Neutrophil (primary cell): ENCODE results near the gene POLR3B.

ENCODE experiments used
- H3K27ac ChIP-seq: fragments of 200-600 bp; sonication (generic); 2 replicates; pipeline ENCODE4 v1.5.1; 2016; ENCODE audit warnings: mild to moderate bottlenecking, moderate library complexity
- H3K27me3 ChIP-seq: fragments of 200-600 bp; sonication (generic); 2 replicates; pipeline ENCODE4 v1.6.0; 2016; ENCODE audit warnings: mild to moderate bottlenecking
- H3K36me3 ChIP-seq: fragments of 200-600 bp; sonication (generic); 2 replicates; pipeline ENCODE4 v1.5.1; 2017
- H3K4me1 ChIP-seq, 2 experiments: fragments of 200-600 bp in 1 of 2; sonication (generic) in 1 of 2; 1 replicate in 1 of 2; 2 replicates in 1 of 2; pipeline versions ENCODE4 v1.5.1 to v1.6.1; 2013 to 2016; ENCODE audit warnings: low read depth in 1 of 2, low read length in 1 of 2, mild to moderate bottlenecking in 1 of 2, moderate library complexity in 1 of 2; ENCODE audit not compliant: control insufficient read depth in 1 of 2, insufficient read depth in 1 of 2
- H3K4me3 ChIP-seq, 2 experiments: fragments of 200-600 bp in 1 of 2; sonication (generic) in 1 of 2; 1 replicate in 1 of 2; 2 replicates in 1 of 2; pipeline ENCODE4 v1.5.1; 2013 to 2016; ENCODE audit warnings: low read depth in 1 of 2, low read length in 1 of 2, mild to moderate bottlenecking in 1 of 2, moderate library complexity in 1 of 2
- H3K9me3 ChIP-seq: fragments of 200-600 bp; sonication (generic); 2 replicates; pipeline ENCODE4 v1.5.1; 2016
- TF ChIP-seq, protein P1 (sequence below): fragments of 200-600 bp; sonication (generic); IDR thresholded peaks from 2 replicates; pipeline ENCODE4 v1.5.1; 2016; ENCODE audit warnings: antibody characterized with exemption

The POLR3B gene

DNA sequence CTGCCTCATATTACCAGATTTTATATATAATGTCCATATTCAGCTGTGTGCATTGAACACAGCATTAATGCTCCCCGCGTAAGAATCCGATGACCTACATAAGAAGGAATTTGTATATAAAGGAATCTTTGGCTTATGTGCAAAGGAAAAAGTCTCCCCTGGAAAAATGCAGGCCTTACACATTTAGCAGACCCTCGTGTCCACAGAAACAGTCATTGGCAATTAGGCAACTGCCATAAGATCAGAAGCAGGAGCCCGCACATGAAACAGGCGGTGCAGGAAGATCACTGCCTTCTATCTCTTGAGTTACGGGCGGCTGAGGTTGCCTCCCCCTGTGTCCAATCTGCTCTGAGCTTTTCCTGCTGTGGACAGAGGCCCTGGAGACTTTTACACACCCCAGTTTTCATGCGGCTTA lies 162.1 kb downstream of the POLR3B start:
- Histone ChIP-seq H3K4me3 (no peak overlapping the region), H3K36me3 (no peaks in the 10 kb centered on the region), H3K4me1 (no peaks in the 10 kb centered on the region), H3K9me3 (no peaks in the 10 kb centered on the region), H3K27ac (no peak overlapping the region), H3K27me3 (no peaks in the 10 kb centered on the region)
- TF ChIP-seq, protein P1, sequence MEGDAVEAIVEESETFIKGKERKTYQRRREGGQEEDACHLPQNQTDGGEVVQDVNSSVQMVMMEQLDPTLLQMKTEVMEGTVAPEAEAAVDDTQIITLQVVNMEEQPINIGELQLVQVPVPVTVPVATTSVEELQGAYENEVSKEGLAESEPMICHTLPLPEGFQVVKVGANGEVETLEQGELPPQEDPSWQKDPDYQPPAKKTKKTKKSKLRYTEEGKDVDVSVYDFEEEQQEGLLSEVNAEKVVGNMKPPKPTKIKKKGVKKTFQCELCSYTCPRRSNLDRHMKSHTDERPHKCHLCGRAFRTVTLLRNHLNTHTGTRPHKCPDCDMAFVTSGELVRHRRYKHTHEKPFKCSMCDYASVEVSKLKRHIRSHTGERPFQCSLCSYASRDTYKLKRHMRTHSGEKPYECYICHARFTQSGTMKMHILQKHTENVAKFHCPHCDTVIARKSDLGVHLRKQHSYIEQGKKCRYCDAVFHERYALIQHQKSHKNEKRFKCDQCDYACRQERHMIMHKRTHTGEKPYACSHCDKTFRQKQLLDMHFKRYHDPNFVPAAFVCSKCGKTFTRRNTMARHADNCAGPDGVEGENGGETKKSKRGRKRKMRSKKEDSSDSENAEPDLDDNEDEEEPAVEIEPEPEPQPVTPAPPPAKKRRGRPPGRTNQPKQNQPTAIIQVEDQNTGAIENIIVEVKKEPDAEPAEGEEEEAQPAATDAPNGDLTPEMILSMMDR = no peak

DNA sequence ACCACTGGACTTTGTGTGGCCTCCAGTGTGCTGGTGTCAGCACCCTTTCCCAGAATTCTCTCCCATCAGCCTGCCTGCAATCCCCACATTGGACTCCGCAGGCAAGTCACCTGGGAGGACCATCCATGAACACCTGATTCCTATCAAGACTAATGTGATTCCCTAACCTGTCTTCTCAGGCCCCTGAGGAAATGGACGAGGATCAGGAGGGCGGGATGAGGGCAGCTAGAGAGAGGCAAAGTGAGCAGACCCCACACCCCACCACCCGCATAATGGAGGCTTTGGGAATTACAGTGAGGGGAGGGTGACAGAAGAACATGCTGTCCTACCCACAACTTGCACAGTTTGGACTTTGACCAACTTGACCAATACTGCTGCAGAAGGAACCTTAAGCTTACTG lies 164.4 kb downstream of the POLR3B start:
- H3K36me3 ChIP-seq = no peaks in the 10 kb centered on the region
- H3K9me3 ChIP-seq = no peaks in the 10 kb centered on the region
- no peak overlapping the region for H3K4me3 ChIP-seq
- H3K27ac ChIP-seq = no peak overlapping the region
- TF ChIP-seq, protein P1 = no peak
- peaks cover 2% of the 10 kb centered on the region for H3K27me3 ChIP-seq
- no peaks in the 10 kb centered on the region for H3K4me1 ChIP-seq

DNA sequence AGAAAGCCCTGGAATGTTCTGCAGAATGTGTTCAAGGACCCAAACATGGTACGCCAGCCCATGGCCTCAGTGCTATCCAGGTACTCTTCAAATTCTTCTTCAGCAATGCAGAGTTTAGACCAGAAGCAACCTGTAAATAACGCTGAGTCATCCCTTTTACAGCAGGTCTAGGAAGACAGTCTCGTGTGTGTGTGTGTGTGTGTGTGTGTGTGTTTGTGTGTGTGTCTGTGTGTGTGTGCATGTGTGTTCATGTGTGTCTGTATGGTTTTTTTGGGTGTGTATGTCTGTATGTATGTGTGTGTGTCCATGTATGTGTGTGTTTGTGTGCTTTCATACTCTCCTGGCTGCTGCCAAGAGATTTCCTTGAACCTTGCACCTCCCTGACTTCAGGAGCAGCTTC lies 165.2 kb downstream of the POLR3B start:
- H3K4me1 ChIP-seq = no peaks in the 10 kb centered on the region
- TF ChIP-seq, protein P1 = no peak
- no peaks in the 10 kb centered on the region for H3K9me3 ChIP-seq
- no peaks in the 10 kb centered on the region for H3K36me3 ChIP-seq
- no peak overlapping the region for H3K4me3 ChIP-seq
- peaks cover 5% of the 10 kb centered on the region for H3K27me3 ChIP-seq
- H3K27ac ChIP-seq = no peak overlapping the region

DNA sequence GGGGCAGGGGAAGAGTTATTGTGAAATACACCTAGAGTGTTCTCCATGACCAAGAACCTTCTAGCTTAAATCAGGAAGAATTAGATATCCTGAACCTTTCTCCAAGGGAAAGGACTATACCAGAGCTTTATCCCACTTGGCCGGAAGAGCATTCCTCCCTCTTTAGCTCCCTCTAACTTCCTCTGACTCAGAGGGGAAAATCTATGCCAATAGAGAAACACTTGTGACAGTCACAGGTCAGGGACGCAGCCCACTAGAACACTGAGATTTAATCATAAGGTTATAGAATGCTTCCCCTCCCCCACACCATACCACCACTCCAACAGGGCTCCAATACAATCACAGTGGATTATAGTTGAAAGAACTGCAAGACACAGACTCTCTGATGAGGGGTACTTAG lies 169.8 kb downstream of the POLR3B start:
- no peaks in the 10 kb centered on the region for H3K36me3 ChIP-seq
- no peak overlapping the region for H3K27ac ChIP-seq
- H3K4me3 ChIP-seq = no peak overlapping the region
- H3K4me1 ChIP-seq = no peaks in the 10 kb centered on the region
- no peaks in the 10 kb centered on the region for H3K9me3 ChIP-seq
- H3K27me3 ChIP-seq = peaks cover 5% of the 10 kb centered on the region
- TF ChIP-seq, protein P1 = no peak

DNA sequence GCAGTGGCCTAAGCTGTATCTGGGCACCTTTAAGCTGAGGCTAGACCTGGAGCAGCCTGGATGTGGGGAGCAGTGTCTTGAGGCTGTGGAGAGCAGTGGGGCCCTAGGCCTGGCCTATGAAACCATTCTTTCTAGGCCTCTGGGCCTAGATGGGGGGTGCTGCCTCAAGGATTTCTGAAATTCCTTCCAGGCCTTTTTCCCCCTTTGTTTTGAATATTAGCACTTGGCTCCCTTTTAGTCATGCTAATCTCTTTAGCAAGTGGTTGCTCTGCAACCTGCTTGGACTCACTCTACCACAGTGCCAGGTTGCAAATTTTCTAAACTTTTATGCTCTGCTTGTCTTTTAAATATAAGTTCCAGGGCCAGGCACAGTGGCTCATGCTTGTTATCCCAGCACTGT lies 183.7 kb downstream of the POLR3B start:
- Histone ChIP-seq H3K9me3 (no peaks in the 10 kb centered on the region), H3K27me3 (no peaks in the 10 kb centered on the region), H3K27ac (no peak overlapping the region), H3K4me3 (no peak overlapping the region), H3K36me3 (no peaks in the 10 kb centered on the region), H3K4me1 (no peaks in the 10 kb centered on the region)
- TF ChIP-seq, protein P1 = no peak

DNA sequence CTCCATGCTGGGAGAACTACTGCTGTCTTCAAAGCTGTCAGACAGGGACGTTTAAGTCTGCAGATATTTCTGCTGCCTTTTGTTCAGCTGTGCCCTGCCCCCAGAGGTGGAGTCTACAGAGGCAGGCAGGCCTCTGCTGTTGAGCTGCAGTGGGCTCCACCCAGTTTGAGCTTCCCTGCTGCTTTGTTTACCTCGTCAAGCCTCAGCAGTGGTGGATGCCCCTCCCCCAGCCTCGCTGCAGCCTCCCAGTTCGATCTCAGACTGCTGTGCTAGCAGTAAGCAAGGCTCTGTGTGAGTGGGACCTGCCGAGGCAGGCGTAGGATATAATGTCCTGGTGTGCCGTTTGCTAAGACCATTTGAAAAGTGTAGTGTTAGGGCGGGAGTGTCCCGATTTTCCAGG lies 193.9 kb downstream of the POLR3B start:
- H3K4me3 ChIP-seq = no peak overlapping the region
- H3K4me1 ChIP-seq = no peaks in the 10 kb centered on the region
- no peaks in the 10 kb centered on the region for H3K36me3 ChIP-seq
- no peaks in the 10 kb centered on the region for H3K9me3 ChIP-seq
- H3K27ac ChIP-seq = no peak overlapping the region
- TF ChIP-seq, protein P1 = no peak
- H3K27me3 ChIP-seq = no peaks in the 10 kb centered on the region
